HTR-8/SVneo (cell line): ENCODE measurements around the gene AHSP.
A peak's percentile ranks its signal among the peaks of the same experiment; 100 is the strongest.
"Not testable (repeated sequence)": the region's sequence is repeated elsewhere in the genome, so short reads cannot be mapped to it uniquely, and the experiment has no call there.

ENCODE experiments used
- DNase-seq: peaks from one replicate; pipeline ENCODE4 v3.0.0; 2011; ENCODE audit warnings: low spot score, mixed read lengths; ENCODE audit not compliant: insufficient read length
- FAIRE-seq: peaks from 2 replicates; lab custom pipeline; 2011; peaks lifted over from hg19 to GRCh38; lab: Jason Lieb, UNC

Gene AHSP, protein sequence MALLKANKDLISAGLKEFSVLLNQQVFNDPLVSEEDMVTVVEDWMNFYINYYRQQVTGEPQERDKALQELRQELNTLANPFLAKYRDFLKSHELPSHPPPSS

DNA sequence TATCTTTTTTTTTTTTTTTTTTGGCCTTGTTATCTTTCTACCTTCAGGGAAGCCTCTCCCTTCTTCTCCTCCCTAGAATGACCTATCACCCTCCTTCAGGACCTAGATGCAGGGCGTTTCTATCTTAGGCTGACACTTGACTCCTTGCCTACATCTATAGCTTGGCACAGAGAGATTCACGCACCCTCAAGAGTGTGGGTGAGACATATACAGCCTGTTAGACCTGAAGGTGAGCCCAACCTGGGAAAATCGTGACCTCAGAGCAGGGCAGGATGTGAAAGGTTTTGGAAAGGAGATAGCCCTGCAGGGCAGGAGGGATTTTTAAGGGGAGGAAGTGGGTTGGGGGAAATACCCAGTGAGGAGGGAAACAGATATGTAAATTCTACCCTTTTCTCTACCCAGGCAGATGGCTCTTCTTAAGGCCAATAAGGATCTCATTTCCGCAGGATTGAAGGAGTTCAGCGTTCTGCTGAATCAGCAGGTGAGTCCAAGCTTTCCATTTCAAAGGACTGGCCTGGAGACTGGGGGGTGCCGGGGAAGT lies at the start of gene AHSP:
Gene AHSP (plus strand): TSS at position 167 of the 541 bp plus-strand sequence. CDS start 240 bp downstream, at position 407.
- DNase-seq (no peak), FAIRE-seq (no peak)

DNA sequence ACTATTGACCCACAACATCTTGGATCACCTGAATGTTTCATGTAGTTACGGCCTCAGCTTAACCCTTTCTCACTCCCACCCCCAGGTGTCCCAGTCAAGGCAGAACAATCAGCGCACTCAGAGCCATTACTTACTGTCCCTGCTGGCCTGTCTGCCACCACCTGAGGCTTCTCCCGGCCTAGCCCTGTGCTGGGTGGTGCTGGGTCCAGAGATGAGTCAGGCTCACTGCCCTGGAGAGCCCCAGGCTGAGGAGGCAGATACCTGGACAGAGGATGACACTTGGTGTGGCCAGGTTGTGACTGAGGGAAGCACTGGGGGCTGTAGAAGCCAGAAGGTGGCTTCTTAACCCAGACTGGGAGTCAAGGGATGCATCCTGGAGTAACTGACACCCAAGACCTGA lies 48.7 kb upstream of the AHSP start:
- DNase-seq (no peak), FAIRE-seq (no peak)

DNA sequence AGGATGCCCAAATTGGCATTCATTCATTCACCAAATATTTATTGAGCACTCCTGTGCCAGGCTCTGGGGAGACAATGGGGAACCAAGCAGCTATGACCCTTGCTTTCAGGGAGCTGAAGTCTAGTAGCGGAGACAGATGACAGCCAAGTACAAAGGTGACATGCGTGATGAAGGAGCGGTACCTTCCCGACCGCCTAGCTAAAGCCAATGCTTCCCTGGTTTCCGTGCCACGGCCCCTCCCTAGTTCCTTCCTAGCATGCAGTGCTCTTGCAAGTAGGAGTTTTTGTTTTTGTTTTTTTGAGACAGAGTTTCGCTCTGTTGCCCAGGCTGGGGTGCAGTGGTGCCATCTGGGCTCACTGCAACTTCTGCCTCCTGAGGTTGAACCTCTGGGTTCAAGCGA lies 47.9 kb upstream of the AHSP start:
- DNase-seq (no peak), FAIRE-seq (no peak)

DNA sequence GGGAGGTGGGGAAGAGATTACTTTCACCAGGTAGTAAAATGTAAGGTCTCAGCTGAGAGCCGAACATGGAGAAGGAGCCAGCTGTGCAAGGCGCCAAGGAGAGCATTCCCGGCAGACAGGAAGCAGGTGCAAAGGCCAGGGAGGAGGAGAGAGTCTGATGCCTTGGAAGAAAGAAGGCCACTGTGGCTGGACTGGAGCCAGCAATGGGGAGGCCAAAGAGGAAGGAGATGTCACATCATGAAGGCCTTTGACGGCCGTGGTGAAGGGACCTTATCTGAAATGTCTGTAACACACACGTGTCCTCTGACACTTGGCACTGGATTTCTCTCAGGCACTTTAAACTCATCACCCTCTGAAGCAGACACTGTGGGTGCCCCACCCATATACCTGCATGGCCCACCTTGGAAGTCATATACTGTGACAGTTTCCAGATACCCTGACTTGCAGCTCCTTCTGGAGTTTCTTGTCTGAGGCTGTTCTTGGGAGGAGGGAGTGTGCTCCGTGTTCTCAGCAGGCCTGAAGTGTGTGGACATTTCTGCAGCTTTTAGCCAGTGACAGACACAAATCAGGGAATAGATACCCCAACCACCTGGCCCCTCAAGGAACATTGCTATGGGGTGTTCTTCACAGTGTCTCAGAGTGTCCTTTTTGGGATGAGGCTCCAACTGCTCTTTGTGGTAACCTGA lies 46.7 kb upstream of the AHSP start:
- DNase-seq, result no peak
- FAIRE-seq, result no peak

DNA sequence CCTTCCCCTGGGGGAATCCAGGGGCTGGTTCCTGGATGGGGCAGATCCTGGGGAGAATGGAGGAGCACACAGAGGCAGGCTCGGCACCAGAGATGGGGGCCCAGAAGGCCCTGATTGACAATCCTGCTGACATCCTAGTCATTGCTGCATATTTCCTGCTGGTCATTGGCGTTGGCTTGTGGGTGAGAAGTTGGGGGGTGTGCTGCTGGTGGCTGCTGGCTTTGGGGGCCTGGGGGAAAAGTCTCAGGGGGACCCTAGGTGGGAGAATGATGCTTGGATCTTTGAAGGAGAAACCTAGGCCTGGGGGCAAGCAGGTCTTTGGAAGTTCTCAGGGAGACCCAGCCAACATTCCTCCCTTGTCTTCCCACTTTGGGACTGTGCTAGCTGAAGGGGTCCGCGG lies 44.6 kb upstream of the AHSP start, which contains the start of gene SLC5A2:
Gene SLC5A2 (plus strand): TSS at position 43 of the 400 bp plus-strand sequence. CDS start 14 bp downstream, at position 57.
- DNase-seq (no peak), FAIRE-seq (no peak)

DNA sequence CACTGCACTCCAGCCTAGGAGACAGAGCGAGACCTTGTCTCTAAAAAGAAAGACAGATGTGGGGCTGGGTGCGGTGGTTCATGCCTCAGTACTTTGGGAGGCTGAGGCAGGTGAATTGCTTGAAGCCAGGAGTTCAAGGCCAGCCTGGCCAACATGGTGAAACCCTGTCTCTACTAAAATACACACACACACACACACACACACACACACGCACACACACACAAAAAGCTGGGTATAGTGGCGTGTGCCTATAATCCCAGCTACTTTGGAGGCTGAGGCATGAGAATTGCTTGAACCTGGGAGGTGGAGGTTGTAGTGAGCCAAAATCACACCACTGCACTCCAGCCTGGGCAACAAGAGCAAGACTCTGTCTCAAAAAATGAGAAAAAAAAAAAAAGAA lies 43.7 kb upstream of the AHSP start:
- FAIRE-seq, DNase-seq: not testable (repeated sequence)

DNA sequence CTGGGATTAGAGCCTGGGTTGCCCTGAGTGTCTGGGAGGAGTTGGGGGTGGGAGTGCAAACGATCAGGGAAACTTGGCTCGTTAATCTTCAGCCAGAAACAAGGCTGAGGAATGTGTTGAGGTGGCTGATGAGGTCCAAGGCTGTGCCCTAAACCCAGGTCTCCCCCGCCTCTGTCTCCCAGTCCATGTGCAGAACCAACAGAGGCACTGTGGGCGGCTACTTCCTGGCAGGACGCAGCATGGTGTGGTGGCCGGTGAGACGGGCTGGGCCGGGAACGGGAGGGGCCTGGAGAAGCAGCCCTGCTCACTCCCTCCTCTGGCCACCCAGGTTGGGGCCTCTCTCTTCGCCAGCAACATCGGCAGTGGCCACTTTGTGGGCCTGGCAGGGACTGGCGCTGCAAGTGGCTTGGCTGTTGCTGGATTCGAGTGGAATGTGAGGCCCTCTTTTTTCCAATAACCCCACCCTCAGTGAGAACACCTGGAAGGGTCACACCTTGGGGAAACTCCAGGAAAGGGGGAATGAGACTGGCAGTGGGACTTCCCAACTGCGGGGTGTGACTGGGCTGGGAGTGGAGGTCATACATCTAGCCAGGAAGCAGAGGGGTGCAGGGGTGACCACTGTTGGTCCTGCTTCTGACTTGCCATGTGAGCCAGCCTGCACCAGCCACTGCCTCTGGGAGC lies 43.1 kb upstream of the AHSP start:
- no peak for FAIRE-seq
- DNase-seq, result no peak

DNA sequence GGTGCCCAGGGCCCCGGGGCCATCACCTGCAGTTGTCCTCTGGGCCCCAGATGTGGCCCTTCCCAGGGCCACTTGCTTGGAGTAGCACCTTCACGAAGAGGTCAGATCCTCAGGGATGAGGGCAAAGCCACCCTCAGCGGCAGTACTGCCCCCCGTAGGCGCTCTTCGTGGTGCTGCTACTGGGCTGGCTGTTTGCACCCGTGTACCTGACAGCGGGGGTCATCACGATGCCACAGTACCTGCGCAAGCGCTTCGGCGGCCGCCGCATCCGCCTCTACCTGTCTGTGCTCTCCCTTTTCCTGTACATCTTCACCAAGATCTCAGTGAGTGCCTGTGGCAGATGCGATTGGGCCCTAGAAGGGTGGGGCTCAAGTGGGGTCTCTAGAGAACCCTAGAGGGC lies 42.1 kb upstream of the AHSP start:
- FAIRE-seq, result no peak
- no peak for DNase-seq

DNA sequence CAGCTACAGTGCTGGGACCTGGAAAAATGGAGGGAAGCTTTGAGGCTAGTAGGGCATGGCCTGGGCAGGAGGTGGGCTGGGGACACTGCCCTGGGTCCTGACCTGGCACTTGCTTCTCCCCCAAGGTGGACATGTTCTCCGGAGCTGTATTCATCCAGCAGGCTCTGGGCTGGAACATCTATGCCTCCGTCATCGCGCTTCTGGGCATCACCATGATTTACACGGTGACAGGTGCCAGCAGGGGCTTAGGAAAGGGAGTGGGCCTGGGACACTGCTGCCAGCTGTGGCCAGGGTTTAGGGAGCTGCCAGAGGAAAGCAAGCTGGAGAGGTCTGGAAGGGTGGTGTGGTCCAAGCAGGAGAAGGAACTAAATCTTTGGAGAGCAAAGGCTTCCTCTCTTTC lies 41.7 kb upstream of the AHSP start:
- FAIRE-seq, result no peak
- no peak for DNase-seq

DNA sequence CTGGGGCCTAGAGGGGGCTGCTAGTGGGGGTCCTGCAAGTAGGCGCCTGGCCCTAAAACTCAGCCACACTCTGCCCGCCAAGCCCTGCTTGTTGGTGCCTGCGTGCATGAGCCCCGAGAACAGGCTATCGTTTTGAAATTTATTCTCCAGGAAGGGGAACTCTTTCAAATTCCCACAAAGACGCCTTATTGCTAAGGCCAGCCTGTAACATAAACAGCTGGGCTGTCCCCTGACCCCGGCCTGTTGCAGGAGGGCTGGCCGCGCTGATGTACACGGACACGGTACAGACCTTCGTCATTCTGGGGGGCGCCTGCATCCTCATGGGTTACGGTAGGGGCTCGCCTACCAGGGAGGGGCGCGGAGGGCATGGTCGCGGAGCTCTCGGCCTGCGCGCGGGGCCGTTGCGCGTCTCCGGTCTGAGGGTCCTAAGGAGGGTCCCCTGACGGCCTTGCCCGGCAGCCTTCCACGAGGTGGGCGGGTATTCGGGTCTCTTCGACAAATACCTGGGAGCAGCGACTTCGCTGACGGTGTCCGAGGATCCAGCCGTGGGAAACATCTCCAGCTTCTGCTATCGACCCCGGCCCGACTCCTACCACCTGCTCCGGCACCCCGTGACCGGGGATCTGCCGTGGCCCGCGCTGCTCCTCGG lies 40.5 kb upstream of the AHSP start:
- FAIRE-seq (peak; percentile 20), DNase-seq (no peak)

DNA sequence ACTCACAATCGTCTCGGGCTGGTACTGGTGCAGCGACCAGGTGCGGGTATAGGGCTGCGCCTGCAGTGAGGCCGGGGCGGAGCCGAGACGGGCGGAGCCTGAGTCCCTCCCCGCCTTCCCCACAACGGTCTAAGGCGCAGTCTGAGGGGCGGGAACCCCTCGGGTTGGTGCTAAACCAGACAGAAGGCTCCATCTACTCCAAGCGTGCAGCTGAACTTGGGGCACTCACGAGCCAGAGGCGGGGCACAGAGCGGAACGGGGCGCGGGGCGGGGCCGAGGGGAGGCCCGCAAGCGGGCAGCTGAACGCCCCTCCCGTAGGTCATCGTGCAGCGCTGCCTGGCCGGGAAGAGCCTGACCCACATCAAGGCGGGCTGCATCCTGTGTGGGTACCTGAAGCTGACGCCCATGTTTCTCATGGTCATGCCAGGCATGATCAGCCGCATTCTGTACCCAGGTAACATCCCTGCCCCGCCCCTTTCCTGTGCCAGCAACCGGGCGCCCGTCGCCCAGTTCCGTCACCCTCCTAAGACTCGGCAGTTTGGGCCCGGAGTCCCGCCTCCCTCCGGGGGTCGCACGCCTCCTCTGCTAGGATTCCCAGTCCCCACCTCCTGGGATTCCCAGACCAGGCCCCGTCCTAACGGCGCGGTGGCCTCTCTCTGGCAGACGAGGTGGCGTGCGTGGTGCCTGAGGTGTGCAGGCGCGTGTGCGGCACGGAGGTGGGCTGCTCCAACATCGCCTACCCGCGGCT lies 39.8 kb upstream of the AHSP start:
- FAIRE-seq (peak; percentile 68), DNase-seq (peak; percentile 59)

DNA sequence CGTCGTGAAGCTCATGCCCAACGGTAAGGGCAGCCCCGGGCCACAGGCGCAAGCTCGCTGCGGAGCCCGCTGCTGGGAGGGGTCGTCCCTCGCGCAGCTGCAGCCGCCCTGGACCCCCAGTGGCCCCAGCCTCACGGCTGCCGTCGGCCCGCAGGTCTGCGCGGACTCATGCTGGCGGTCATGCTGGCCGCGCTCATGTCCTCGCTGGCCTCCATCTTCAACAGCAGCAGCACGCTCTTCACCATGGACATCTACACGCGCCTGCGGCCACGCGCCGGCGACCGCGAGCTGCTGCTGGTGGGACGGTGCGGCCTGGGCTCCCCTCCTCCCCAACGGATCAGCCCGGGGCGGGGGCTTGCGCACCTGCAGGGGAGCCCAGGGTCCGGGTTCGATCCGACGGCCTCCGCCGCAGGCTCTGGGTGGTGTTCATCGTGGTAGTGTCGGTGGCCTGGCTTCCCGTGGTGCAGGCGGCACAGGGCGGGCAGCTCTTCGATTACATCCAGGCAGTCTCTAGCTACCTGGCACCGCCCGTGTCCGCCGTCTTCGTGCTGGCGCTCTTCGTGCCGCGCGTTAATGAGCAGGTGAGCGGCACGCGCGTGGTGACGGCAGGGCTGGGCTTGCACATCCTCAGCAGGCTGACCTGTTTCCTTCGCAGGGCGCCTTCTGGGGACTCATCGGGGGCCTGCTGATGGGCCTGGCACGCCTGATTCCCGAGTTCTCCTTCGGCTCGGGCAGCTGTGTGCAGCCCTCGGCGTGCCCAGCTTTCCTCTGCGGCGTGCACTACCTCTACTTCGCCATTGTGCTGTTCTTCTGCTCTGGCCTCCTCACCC lies 39.0 kb upstream of the AHSP start:
- DNase-seq, result no peak
- FAIRE-seq, result no peak

DNA sequence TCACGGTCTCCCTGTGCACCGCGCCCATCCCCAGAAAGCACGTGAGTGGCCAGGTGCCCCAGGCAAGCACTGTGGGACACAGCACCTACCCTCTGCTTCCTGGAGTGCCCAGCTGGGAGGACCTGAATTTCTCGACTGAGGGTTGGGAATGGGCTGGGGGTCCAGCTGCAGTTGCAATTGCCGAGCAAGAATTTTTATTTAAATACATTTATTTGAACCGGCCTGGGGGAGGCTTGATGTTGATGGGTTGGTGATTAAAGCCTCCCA lies 38.5 kb upstream of the AHSP start:
- FAIRE-seq (no peak), DNase-seq (no peak)

DNA sequence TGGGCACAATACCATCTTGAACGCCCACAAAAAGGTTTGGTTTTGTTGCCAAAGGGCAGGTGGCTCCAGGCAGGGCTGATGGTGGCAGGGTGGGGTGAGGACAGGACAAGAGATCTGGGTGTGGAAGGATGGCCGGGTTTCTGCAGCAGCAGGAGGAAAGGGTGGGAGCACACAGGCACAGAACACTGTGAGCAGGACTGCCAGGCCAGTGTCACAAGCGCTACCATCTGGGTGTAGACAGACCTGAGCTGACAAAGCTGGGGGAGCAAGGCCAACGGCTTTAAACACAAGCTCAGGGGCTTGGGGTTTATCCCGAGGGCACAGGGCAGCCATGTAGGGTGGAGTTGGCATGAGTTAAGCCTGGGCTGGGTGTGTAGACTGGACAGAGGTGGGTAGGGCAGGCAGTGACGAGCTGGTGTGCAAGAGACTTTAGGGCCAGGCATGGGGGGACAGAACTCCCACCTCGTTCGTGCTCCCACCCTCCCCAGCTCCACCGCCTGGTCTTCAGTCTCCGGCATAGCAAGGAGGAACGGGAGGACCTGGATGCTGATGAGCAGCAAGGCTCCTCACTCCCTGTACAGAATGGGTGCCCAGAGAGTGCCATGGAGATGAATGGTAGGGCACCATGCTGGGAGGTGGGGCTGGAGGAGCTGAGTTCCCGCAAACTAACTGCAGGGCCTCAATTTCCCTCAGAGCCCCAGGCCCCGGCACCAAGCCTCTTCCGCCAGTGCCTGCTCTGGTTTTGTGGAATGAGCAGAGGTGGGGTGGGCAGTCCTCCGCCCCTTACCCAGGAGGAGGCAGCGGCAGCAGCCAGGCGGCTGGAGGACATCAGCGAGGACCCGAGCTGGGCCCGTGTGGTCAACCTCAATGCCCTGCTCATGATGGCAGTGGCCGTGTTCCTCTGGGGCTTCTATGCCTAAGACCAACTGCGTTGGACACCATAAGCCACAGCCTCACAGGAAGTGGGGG lies 37.8 kb upstream of the AHSP start:
- DNase-seq, result no peak
- FAIRE-seq, result no peak

DNA sequence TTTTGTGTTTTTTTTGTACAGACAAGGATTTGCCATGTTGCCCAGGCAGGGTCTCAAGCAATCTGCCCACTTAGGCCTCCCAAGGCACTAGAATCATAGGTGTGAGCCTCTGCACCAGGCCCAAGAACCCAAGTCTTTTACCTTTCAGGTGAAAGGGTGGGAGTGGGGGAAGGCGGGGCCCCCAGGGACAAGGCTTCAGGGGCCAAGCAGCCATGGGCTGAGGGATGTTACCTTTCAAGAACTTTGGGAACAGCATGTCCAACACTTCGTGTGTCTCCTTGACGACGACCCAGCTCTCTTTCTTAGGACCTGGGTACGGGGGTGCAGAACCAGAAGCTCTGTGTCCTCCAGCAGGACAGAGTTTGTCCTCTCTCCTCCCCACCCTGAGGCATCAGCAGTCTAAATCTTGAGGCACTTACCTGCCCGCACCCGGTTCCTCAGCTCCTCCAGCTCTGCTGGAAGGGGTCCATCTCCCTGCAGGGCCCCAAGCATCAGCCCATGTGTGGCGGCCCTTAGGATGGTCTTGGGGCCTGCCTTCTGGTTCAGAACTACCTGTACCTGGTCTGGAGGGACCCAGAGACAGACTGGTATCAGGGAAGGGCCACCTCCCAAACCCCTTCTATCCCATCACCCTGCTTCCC lies 35.8 kb upstream of the AHSP start:
- no peak for FAIRE-seq
- no peak for DNase-seq

DNA sequence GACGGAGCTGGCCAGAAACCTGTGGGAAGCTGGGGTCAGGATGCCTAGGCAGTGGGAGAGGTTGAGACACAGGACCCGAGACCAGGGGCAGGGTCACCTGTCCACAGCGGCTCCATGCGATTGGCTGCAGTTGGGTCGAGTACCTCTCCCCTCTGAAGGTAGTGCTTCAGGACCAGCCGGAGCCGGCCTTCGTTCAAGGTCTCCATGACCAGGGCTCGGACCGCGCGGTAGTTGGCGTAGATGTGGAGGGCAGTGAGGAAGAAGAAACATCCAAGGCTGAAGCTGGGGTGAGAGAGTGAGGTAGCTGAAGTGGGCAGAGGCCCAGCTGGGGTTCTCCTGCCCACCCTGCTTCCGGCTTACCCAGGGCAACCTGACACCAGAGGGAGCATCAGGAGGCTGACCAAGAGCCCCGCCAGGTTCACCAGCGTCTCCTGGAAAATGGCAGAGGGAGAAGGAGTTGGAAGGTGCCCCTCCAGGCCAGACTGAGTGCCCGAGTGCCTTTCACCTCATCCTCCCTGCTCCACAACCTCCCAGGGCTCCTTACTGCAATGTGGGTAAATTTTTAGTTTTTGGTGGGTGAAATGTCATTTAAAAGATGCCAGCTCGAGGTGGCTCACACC lies 34.1 kb upstream of the AHSP start:
- FAIRE-seq, result no peak
- no peak for DNase-seq

DNA sequence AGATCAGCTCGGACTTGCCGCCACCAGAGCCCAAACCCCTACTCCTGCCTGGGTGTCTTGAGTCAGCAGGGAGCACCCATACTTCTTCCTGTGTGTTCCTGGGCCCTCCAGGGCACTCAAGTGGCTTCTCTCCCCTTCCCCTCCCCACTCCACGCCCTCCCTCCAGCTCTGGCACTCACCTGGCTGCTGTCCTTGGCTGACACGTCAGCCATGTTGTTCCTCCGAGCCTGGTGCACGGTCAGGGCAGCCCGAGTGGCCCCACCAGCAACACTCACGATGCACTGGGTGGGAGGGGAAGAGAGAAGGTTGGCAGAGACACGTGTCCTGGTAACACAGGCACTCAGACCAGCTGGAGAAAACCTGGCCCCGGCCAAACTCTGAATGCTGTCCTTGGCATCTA lies 31.0 kb upstream of the AHSP start:
- DNase-seq, result no peak
- no peak for FAIRE-seq

DNA sequence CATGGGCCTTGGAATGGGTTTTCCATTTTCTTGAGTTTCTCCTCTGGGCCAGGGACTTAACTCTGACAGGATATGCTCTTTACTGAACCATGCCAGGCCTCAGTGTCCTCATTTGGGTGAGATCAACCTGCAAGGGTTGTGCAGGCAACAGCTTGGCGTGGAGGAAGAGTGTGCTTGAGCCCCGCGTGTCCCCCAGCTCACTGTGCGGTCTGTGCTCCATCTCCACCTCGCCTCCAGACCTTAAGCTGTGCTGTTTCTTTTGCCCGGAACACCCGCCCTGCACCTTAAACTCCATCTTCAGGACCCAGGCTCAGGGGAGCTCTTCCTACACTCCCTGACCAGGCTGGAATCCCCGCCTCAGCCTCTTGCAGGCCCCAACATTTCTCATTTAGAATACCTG lies 29.2 kb upstream of the AHSP start:
- FAIRE-seq, result no peak

More for the DNA sequence above, 29.2 kb upstream of the AHSP start:
- no peak for DNase-seq
